ENCODE measurements around the gene NCK2. TPM values are rescaled to one million over a fixed set of nuclear protein-coding genes. Genes with fewer than 3 reads are reported as not detected.

The NCK2 gene
- total RNA-seq, 4 donors from 2014 or later = 14.7 to 47.5 (median 29.3) TPM

- no peak overlapping the region for H3K27ac ChIP-seq
- intact Hi-C loops (cut with DNase I; ENCODE audit: low total_unique reads) = no loop called here
- H3K4me1 ChIP-seq = no peaks in the 10 kb centered on the region
- TF ChIP-seq POLR2A (IDR thresholded peaks at IDR 0.05) = no peak
- no peak for TF ChIP-seq CTCF (IDR thresholded peaks at IDR 0.05)
- no peak overlapping the region for H3K4me3 ChIP-seq
- H3K36me3 ChIP-seq = no peaks in the 10 kb centered on the region
- DNase-seq = no peak
- no peaks in the 10 kb centered on the region for H3K27me3 ChIP-seq
- no peaks in the 10 kb centered on the region for H3K9me3 ChIP-seq
Observed at GRCh38 chr2:105929516-105929915, 184.8 kb downstream of the NCK2 start.

- no peaks in the 10 kb centered on the region for H3K36me3 ChIP-seq
- no peaks in the 10 kb centered on the region for H3K27me3 ChIP-seq
- H3K27ac ChIP-seq = no peak overlapping the region
- no peak overlapping the region for H3K4me3 ChIP-seq
- H3K9me3 ChIP-seq = no peaks in the 10 kb centered on the region
- no peak for DNase-seq
- TF ChIP-seq CTCF (IDR thresholded peaks at IDR 0.05) (no peak), POLR2A (IDR thresholded peaks at IDR 0.05) (no peak)
- intact Hi-C loops (cut with DNase I; ENCODE audit: low total_unique reads) = no loop called here
- H3K4me1 ChIP-seq = no peaks in the 10 kb centered on the region
Observed at GRCh38 chr2:105932582-105932981, 187.9 kb downstream of the NCK2 start.

GRCh38 chr2:105933906-105934305 lies 189.2 kb downstream of the NCK2 start:
- Histone ChIP-seq H3K27me3 (no peaks in the 10 kb centered on the region), H3K27ac (no peak overlapping the region), H3K36me3 (no peaks in the 10 kb centered on the region), H3K9me3 (no peaks in the 10 kb centered on the region), H3K4me1 (no peaks in the 10 kb centered on the region), H3K4me3 (no peak overlapping the region)
- intact Hi-C loops (cut with DNase I; ENCODE audit: low total_unique reads) = no loop called here
- no peak for TF ChIP-seq POLR2A (IDR thresholded peaks at IDR 0.05)
- TF ChIP-seq CTCF (IDR thresholded peaks at IDR 0.05) = no peak
- DNase-seq = no peak

GRCh38 chr2:105934467-105934866 lies 189.8 kb downstream of the NCK2 start:
- Histone ChIP-seq H3K36me3 (no peaks in the 10 kb centered on the region), H3K4me3 (no peak overlapping the region), H3K9me3 (no peaks in the 10 kb centered on the region), H3K4me1 (no peaks in the 10 kb centered on the region), H3K27me3 (no peaks in the 10 kb centered on the region), H3K27ac (no peak overlapping the region)
- DNase-seq = no peak
- TF ChIP-seq POLR2A (IDR thresholded peaks at IDR 0.05) (no peak), CTCF (IDR thresholded peaks at IDR 0.05) (no peak)
- intact Hi-C loops (cut with DNase I; ENCODE audit: low total_unique reads) = no loop called here

- Histone ChIP-seq H3K27me3 (no peaks in the 10 kb centered on the region), H3K4me1 (no peaks in the 10 kb centered on the region), H3K36me3 (no peaks in the 10 kb centered on the region), H3K4me3 (no peak overlapping the region), H3K27ac (no peak overlapping the region), H3K9me3 (no peaks in the 10 kb centered on the region)
- no peak for TF ChIP-seq POLR2A (IDR thresholded peaks at IDR 0.05)
- TF ChIP-seq CTCF (IDR thresholded peaks at IDR 0.05) = no peak
- intact Hi-C loops (cut with DNase I; ENCODE audit: low total_unique reads) = no loop called here
- no peak for DNase-seq
Observed at GRCh38 chr2:105935063-105935462, 190.4 kb downstream of the NCK2 start.
